ENCODE data around the gene TPSG1.

Gene TPSG1

GRCh38 chr16:1258906-1259759, 34.1 kb upstream of the TPSG1 start:
- Histone ChIP-seq H3K36me3 (ENCODE audit: insufficient read depth, low read length) (no peaks in the 10 kb centered on the region), H3K9ac (ENCODE audit: low read depth, low read length, poor library complexity, severe bottlenecking) (no peak overlapping the region), H2AFZ (ENCODE audit: low read length) (no peak overlapping the region), H3K27me3 (ENCODE audit: insufficient read depth, low read length, poor library complexity, severe bottlenecking) (no peaks in the 10 kb centered on the region), H3F3A (ENCODE audit: low read depth) (no peaks in the 10 kb centered on the region), H3K9me2 (replicated peaks; ENCODE audit: low read depth, low read length) (no peaks in the 10 kb centered on the region), H3K9me3 (ENCODE audit: insufficient read depth, low read depth, low read length) (no peaks in the 10 kb centered on the region), H4K20me1 (ENCODE audit: insufficient read depth, low read length, poor library complexity, severe bottlenecking) (no peaks in the 10 kb centered on the region), H3K4me2 (ENCODE audit: low read depth, low read length, poor library complexity, severe bottlenecking) (no peak overlapping the region), H3K79me2 (ENCODE audit: insufficient read depth, low read length) (no peaks in the 10 kb centered on the region), H3K4me1 (ENCODE audit: insufficient read depth, low read length, poor library complexity, severe bottlenecking) (no peaks in the 10 kb centered on the region), H3K4me3 (ENCODE audit: low read length, poor library complexity, severe bottlenecking) (no peak overlapping the region)
- no peak for TF ChIP-seq CTCF (conservative IDR thresholded peaks at IDR 0.05; ENCODE audit: low read length)
- TF ChIP-seq EZH2phosphoT487 (IDR thresholded peaks at IDR 0.05; ENCODE audit: borderline replicate concordance) = no peak

GRCh38 chr16:1258225-1258600, 33.1 kb upstream of the TPSG1 start:
- Histone ChIP-seq H3F3A (ENCODE audit: low read depth) (no peaks in the 10 kb centered on the region), H3K4me3 (ENCODE audit: low read length, poor library complexity, severe bottlenecking) (no peak overlapping the region), H2AFZ (ENCODE audit: low read length) (no peak overlapping the region), H3K27me3 (ENCODE audit: insufficient read depth, low read length, poor library complexity, severe bottlenecking) (no peaks in the 10 kb centered on the region), H3K9me2 (replicated peaks; ENCODE audit: low read depth, low read length) (no peaks in the 10 kb centered on the region), H3K4me2 (ENCODE audit: low read depth, low read length, poor library complexity, severe bottlenecking) (no peak overlapping the region), H3K4me1 (ENCODE audit: insufficient read depth, low read length, poor library complexity, severe bottlenecking) (no peaks in the 10 kb centered on the region), H3K79me2 (ENCODE audit: insufficient read depth, low read length) (no peaks in the 10 kb centered on the region), H3K9me3 (ENCODE audit: insufficient read depth, low read depth, low read length) (no peaks in the 10 kb centered on the region), H3K36me3 (ENCODE audit: insufficient read depth, low read length) (no peaks in the 10 kb centered on the region), H4K20me1 (ENCODE audit: insufficient read depth, low read length, poor library complexity, severe bottlenecking) (no peaks in the 10 kb centered on the region), H3K9ac (ENCODE audit: low read depth, low read length, poor library complexity, severe bottlenecking) (no peak overlapping the region)
- TF ChIP-seq EZH2phosphoT487 (IDR thresholded peaks at IDR 0.05; ENCODE audit: borderline replicate concordance) (no peak), CTCF (conservative IDR thresholded peaks at IDR 0.05; ENCODE audit: low read length) (no peak)

- no peaks in the 10 kb centered on the region for H3K79me2 ChIP-seq (ENCODE audit: insufficient read depth, low read length)
- no peak for TF ChIP-seq EZH2phosphoT487 (IDR thresholded peaks at IDR 0.05; ENCODE audit: borderline replicate concordance)
- no peak for TF ChIP-seq CTCF (conservative IDR thresholded peaks at IDR 0.05; ENCODE audit: low read length)
- no peaks in the 10 kb centered on the region for H3K27me3 ChIP-seq (ENCODE audit: insufficient read depth, low read length, poor library complexity, severe bottlenecking)
- H3K36me3 ChIP-seq (ENCODE audit: insufficient read depth, low read length) = no peaks in the 10 kb centered on the region
- H2AFZ ChIP-seq (ENCODE audit: low read length) = no peak overlapping the region
- H3K4me1 ChIP-seq (ENCODE audit: insufficient read depth, low read length, poor library complexity, severe bottlenecking) = no peaks in the 10 kb centered on the region
- H3K9ac ChIP-seq (ENCODE audit: low read depth, low read length, poor library complexity, severe bottlenecking) = no peak overlapping the region
- no peaks in the 10 kb centered on the region for H4K20me1 ChIP-seq (ENCODE audit: insufficient read depth, low read length, poor library complexity, severe bottlenecking)
- H3F3A ChIP-seq (ENCODE audit: low read depth) = no peaks in the 10 kb centered on the region
- H3K4me3 ChIP-seq (ENCODE audit: low read length, poor library complexity, severe bottlenecking) = no peak overlapping the region
- H3K9me2 ChIP-seq (replicated peaks; ENCODE audit: low read depth, low read length) = no peaks in the 10 kb centered on the region
- no peak overlapping the region for H3K4me2 ChIP-seq (ENCODE audit: low read depth, low read length, poor library complexity, severe bottlenecking)
- no peaks in the 10 kb centered on the region for H3K9me3 ChIP-seq (ENCODE audit: insufficient read depth, low read depth, low read length)
These were observed 32.6 kb upstream of the TPSG1 start for GRCh38 chr16:1257561-1258224.

Data from Loucy (cell line).